GM19455 (cell line): ENCODE results near the gene THPO.

Experiments used
- ATAC-seq: cut with Tn5 transposase; IDR thresholded peaks from one replicate; pipeline ENCODE4 v1.9.1; 2021; ENCODE audit not compliant: unreplicated experiment

THPO gene

DNA sequence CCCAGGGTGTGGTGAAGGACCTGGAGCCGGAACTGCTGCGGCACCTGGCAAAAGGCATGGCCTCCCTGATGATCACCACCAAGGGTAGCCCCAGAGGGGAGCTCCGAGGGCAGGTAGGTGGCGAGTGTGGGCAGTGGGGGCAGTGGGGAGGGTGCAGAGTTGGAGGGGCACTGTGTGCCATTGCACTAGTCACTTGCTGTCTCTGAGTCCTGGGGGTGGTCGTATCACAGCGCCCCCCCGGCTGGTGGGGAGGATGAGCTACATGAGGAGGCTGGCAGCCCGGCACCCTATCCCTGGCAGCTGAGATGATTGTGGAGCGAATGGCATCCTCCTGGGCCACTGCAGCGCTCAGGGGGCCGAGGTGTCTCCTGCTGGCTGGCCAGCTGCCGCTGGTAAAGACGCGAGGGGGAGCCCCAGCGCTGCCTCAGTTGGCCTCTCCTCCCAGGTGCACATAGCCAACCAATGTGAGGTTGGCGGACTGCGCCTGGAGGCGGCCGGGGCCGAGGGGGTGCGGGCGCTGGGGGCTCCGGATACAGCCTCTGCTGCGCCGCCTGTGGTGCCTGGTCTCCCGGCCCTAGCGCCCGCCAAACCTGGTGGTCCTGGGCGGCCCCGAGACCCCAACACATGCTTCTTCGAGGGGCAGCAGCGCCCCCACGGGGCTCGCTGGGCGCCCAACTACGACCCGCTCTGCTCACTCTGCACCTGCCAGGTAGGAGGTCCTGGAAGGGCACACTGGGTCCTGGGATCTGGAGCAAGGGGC is 8.2 kb upstream of the THPO start:
- ATAC-seq, result no peak

DNA sequence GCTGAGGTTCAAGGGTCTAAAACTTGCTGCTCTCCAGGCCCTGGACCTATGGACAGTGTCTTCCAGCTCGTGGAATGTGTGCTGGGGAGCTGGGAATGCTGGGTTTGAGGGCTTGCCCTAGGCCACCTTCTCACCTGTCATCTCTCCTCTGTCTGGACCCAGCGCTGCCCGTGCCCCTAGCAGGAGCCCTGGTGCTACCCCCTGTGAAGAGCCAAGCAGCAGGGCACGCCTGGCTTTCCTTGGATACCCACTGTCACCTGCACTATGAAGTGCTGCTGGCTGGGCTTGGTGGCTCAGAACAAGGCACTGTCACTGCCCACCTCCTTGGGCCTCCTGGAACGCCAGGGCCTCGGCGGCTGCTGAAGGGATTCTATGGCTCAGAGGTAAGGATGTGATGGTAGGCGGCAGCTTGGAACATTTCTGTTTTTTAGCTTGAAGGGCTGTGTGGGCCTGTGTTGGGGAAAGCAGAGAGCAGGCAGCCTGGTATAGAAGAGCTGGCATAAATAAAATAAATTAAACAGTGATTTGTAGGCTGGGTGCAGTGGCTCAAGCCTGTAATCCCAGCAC is 6.9 kb upstream of the THPO start:
- no peak for ATAC-seq

DNA sequence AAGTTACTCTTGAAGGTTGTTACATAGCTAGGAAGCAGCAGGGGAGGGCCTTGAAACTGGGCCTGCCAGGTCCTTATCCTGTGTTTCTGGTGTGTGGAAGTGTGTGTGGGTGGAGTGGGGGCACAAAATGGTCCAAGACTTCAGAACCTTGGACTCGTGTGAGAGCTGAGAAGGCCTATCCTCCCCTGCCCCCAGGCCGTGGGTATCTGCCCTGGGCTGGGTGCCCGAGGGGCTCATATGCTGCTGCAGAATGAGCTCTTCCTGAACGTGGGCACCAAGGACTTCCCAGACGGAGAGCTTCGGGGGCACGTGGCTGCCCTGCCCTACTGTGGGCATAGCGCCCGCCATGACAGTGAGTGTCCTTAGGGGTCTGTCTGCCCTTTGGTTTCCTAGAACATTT is 6.3 kb upstream of the THPO start:
- ATAC-seq, result no peak

DNA sequence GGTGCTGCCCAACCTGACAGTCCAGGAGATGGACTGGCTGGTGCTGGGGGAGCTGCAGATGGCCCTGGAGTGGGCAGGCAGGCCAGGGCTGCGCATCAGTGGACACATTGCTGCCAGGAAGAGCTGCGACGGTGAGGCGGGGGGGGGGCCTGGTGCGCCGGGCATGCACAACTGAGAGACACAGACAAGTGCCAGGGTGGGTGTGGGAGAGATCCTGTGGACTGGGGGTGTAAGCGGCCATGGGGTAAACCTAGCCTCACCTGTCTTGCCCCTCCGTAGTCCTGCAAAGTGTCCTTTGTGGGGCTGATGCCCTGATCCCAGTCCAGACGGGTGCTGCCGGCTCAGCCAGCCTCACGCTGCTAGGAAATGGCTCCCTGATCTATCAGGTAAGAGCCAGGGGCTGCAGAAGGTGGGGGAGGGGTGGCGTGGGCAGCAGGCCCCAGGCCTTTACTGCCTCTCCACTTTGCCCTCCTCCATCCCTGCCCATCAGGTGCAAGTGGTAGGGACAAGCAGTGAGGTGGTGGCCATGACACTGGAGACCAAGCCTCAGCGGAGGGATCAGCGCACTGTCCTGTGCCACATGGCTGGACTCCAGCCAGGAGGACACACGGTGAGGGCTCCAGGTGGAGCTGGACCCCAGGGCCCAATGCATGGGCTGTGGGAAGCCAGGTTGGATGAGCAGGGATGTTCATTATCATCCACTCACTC is 5.2 kb upstream of the THPO start:
- ATAC-seq, result no peak

DNA sequence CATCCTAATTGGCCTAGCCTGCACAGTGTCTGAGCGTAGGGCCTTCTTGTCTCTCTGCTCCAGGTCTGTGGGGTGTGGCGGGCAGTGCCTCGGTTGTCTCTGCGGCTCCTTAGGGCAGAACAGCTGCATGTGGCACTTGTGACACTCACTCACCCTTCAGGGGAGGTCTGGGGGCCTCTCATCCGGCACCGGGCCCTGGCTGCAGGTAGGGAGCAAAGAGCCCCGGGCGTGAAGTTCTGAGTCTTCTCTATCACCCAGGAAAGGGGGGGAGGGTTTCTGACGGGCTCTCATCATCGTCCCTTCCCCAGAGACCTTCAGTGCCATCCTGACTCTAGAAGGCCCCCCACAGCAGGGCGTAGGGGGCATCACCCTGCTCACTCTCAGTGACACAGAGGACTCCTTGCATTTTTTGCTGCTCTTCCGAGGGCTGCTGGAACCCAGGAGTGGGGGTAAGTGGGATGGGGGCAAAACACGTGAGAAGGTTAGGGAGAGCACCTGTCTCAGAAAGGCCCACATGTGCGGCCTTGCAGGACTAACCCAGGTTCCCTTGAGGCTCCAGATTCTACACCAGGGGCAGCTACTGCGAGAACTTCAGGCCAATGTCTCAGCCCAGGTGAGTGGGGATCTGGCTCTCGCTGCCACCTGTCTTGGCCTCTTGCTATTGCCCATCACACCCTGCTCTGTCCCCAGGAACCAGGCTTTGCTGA is 4.5 kb upstream of the THPO start:
- no peak for ATAC-seq

DNA sequence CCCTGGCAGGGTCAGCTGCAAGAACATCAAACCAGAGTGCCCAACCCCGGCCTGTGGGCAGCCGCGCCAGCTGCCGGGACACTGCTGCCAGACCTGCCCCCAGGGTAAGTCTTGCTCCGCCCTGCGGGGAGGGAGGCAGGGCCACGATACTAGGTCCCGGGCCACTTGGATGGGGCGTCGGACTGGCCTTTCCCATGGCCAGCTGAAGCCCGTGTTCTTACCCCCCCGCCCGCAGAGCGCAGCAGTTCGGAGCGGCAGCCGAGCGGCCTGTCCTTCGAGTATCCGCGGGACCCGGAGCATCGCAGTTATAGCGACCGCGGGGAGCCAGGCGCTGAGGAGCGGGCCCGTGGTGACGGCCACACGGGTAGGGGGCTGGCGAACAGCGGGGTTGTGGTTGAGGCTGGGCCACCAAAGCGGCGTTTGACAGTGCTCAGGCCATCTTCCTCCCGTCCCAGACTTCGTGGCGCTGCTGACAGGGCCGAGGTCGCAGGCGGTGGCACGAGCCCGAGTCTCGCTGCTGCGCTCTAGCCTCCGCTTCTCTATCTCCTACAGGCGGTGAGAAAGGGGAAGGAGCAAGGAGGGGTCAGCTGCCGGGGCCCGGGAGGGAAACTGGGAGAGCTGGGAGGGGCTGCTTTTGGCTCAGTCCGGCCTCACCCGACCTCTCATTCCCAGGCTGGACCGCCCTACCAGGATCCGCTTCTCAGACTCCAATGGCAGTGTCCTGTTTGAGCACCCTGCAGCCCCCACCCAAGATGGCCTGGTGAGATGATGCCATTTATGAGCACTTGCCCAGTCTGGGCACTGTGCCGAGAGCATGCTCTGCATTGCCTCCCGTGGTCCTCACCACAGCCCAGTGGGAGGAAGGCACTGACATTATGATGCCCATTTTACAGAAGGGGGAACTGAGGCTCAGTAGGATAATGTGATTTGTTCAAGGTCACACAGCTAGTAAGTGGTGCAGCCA is 3.5 kb upstream of the THPO start:
- no peak for ATAC-seq

DNA sequence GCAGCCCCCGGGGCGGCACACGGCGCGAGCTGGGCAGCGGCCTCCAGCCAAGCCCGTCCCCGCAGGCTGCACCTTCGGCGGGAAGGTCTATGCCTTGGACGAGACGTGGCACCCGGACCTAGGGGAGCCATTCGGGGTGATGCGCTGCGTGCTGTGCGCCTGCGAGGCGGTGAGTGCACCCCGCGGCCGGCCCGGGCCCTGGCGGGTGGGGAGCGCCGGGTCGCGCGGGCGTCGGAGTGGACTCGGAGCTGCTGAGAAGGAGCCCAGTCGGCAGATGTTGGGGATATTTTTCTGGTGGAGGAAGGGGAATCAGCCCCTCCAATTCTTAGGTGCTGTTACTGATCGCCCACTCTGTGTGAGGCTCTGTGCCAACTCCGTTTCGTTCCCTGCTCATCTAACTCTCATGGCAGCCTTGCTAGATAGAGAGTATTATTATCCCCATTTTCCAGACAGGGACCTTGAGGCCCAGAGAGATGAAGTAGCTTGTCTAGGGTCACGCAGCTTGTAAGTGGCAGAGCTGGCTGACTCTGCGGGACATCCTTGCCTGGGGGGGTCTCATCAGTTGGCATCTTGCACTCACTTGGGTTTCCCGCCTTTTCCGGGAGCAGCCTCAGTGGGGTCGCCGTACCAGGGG is 2.7 kb upstream of the THPO start:
- ATAC-seq, result no peak

- no peak for ATAC-seq
Measured at GRCh38 chr3:184380185-184380626, 2.2 kb upstream of the THPO start.

DNA sequence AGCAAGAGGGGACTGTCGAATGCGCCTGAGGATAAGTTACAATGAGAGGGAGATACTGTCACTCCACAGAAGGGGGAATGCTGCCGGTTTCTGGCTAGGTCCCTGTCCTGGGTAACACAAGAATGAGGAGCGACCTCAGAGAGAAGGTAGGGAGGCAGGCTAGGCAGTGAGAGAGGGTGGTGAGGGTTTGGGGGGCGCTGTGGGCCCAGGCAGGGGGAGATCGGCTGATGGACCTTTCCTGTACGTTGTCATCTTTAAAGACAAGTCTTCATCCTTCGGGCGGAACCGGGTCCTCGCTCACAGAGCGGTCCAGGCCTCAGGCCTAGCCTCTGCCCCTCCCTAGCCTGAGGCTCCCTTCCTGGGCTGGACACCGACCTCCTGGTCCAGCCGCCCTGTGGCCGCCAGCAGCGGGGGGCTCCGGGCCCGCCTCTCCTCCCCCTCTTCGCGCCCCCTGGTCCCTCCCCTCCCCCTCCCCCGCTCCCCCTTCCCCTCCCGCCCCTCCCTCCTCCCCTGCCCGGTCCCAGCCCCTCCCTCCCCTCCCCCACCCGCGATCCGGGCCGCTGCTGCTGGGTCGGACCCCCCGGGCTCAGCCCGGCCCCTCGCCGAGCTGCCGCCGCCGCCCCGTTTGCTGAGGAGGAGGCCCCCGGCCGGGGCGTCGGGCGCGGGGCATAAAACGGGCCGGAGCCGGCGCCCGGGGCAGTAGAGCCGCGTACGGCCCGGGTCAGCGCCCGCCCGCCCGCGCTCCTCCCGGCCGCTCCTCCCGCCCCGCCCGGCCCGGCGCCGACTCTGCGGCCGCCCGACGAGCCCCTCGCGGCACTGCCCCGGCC is 1.6 kb upstream of the THPO start, which contains the start of gene CHRD:
Gene CHRD, plus strand, starts transcription at position 697 of the 827 bp plus-strand sequence. CDS start 265 bp downstream, outside the sequence.
- no peak for ATAC-seq

DNA sequence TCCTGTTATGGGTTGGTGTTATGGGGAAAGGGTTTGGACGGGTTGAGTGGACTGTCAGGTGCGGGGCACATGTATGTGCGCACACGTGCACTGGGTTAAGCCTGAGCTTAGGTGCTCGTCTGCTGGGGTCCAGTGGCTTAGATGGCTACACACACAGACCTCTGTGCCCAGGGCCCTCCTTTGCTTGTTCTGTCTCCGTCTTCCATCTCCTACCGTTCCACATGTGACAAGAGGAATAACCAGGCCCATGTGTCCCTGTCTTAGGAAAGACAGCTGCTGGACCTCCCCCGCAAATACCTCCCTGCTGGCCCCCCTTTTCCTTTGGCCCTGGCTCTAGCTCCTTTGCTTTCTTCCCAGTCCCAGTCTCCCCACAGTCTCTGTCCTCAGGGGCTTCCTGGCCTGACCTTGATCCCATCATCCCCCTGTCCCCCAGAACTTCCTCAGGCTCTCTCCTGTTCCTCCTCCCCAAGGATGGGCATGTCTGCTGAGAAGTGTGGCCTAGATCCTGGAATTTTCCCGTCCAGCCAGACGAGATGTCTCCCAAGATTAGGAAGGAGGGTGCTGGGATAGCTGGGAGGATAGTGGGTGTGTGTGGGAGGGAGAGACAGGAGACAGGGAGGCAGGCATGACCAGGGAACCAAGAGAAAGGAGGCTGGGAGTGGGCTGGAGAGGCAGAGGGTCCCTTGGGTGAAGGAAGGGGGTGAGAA is 797 bp upstream of the THPO start:
- ATAC-seq, result no peak

- ATAC-seq, result no peak
Measured at GRCh38 chr3:184377374-184377773, 633 bp downstream of the THPO start.

DNA sequence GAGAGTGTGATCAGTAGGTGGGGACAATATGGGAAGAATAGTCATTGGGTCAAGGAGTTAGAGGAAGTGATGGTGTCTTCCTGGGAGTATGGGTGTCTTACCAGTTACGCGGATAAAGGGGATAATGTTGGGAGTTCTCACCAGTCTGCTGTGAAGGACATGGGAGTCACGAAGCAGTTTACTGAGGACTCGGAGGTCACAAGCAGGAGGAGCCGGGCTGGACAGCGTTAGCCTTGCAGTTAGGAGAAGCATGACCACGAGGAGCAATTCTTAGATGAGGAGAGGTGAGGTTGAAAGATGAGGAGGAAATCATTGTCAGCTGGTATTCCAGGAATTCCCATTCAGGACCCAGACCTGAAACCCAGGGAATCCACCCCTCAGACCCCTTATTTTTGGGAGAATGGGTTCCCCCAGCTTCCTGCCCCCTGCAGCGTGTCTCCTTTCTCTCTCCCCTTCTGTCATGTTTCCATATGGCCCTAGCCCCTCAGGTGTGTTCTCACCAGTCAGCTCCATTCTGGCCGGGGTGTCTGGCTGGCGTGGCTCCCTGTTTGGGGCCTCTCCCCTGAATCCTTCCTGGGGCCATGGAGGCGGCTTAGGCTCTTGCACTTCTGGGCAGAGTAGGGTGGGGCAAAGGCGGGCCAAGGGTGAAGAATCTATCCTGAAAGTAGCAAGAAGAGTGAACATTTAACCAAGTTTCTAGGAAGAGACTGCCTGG is 2.1 kb downstream of the THPO start:
- no peak for ATAC-seq

DNA sequence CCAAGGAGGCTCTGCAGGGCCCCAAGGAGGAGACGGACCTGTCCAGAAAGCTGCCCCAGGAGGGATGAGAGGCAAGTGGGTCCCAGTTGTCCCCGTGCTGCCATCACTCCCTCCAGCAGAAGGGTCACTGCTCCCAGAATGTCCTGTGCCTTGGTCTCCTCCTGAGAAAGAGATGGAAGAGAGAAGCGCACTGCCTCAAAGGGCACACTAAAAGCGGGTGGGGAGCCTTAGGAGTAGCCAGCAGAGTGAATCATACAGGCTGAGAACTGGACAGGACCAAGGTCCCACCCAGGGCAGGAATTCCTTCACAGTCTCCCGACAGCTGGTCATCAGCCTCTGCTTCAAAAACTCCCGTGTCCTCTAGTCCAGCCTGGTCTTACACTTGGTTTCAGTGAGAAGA is 4.6 kb downstream of the THPO start:
- ATAC-seq, result no peak

DNA sequence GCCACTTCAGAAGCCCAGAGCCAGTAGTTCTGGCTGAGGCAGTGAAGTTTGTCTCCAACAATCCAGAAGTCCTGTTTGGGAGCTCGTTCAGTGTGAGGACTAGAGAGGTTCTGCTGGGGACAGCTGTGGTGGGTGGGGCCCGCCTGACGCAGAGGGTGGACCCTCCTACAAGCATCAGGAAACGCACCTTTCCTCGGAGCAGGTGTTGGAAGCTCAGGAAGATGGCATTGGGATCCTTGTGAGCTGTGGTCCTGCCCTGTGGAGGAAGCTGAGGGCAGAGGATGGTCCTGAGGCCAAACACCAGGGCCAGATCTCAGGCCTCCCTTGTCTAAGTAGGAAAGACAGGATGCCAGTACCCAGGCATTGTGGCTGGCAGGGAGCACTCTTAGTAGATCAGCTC is 5.1 kb downstream of the THPO start:
- no peak for ATAC-seq

GRCh38 chr3:184372296-184372821 is 5.6 kb downstream of the THPO start:
- ATAC-seq, result no peak

- ATAC-seq, result no peak
Measured at GRCh38 chr3:184371570-184372018, 6.4 kb downstream of the THPO start.

- no peak for ATAC-seq
Measured at GRCh38 chr3:184368586-184369183, 9.3 kb downstream of the THPO start.
